Caco-2 (cell line): Measurements from ENCODE around the gene TOM1. TPM values are rescaled to one million over a fixed set of nuclear protein-coding genes. Genes with fewer than 3 reads are reported as not detected.
A peak's percentile ranks its signal among the peaks of the same experiment; 100 is the strongest.

Experiments
- BruUV-seq: library from RNA; stranded (reverse); fragments of 400-500 nt; replicated peaks from 2 replicates; lab custom pipeline; 2021; lab: Mats Ljungman, UMichigan
- CTCF ChIA-PET: fragments of 300-600 bp; sonication (Branson Sonifier 250); formaldehyde crosslinking; loops from one replicate; lab custom pipeline; 2022; ENCODE audit warnings: antibody characterized with exemption; lab: Charles Lee
- POLR2A ChIA-PET: fragments of 300-600 bp; sonication (Branson Sonifier 250); formaldehyde crosslinking; loops from one replicate; lab custom pipeline; 2022; ENCODE audit warnings: antibody characterized with exemption; lab: Charles Lee
- DNase-seq, 2 experiments: peaks; one replicate each; pipeline versions ENCODE4 v3.0.0 to v3.0.0-alpha.2; 2020 to 2022
- H3K27me3 ChIP-seq: replicated peaks from 2 replicates; pipeline ENCODE4 v1.6.0; 2011; ENCODE audit warnings: low read length; ENCODE audit not compliant: control insufficient read depth, insufficient read depth
- H3K36me3 ChIP-seq: 2 replicates; pipeline ENCODE4 v1.5.1; 2011; ENCODE audit warnings: low read length; ENCODE audit not compliant: control insufficient read depth, insufficient read depth
- H3K4me1 ChIP-seq: fragments of 250-450 bp; sonication (Bioruptor Pico); 2 replicates; pipeline ENCODE4 v1.5.1; 2020; ENCODE audit warnings: mild to moderate bottlenecking
- H3K4me3 ChIP-seq: 2 replicates; pipeline ENCODE4 v1.5.1; 2011; ENCODE audit warnings: low read depth, mild to moderate bottlenecking, control low read depth, low read length
- H3K9me3 ChIP-seq: fragments of 250-450 bp; sonication (Bioruptor Pico); 2 replicates; pipeline ENCODE4 v1.5.1; 2020; ENCODE audit warnings: mild to moderate bottlenecking, moderate library complexity
- H3K27ac Mint-ChIP-seq: one replicate; pipeline ENCODE4 v1.8.0; 2022; ENCODE audit warnings: mixed read lengths; ENCODE audit not compliant: unreplicated experiment
- H3K27me3 Mint-ChIP-seq: one replicate; pipeline ENCODE4 v1.8.0; 2022; ENCODE audit warnings: mixed read lengths; ENCODE audit not compliant: insufficient read depth, unreplicated experiment
- H3K36me3 Mint-ChIP-seq: one replicate; pipeline ENCODE4 v1.8.0; 2022; ENCODE audit warnings: mild to moderate bottlenecking, mixed read lengths; ENCODE audit not compliant: insufficient read depth, unreplicated experiment
- H3K4me1 Mint-ChIP-seq: one replicate; pipeline ENCODE4 v1.8.0; 2022; ENCODE audit warnings: low read depth, mixed read lengths; ENCODE audit not compliant: unreplicated experiment
- H3K4me3 Mint-ChIP-seq: one replicate; pipeline ENCODE4 v1.8.0; 2022; ENCODE audit warnings: mild to moderate bottlenecking, moderate library complexity, mixed read lengths; ENCODE audit not compliant: unreplicated experiment
- H3K9me3 Mint-ChIP-seq: one replicate; pipeline ENCODE4 v1.8.0; 2022; ENCODE audit warnings: mixed read lengths; ENCODE audit not compliant: unreplicated experiment
- intact Hi-C: fragments of 100-400 bp; cut with micrococcal nuclease; formaldehyde crosslinking; loops from one replicate; pipeline ENCODE4 v1.10.0; 2022; ENCODE audit not compliant: unreplicated experiment
- total RNA-seq: library from RNA; stranded (reverse); gene quantifications from 2 replicates; pipeline ENCODE4 v1.2.3, GENCODE V29; 2022
- TF ChIP-seq, protein P1 (sequence below), 2 experiments: fragments of 200-600 bp in 1 of 2; IDR thresholded peaks; 1 replicate in 1 of 2; 2 replicates in 1 of 2; pipeline versions ENCODE4 v1.5.1 to v1.8.0; 2011 to 2022; ENCODE audit warnings: antibody characterized with exemption in 1 of 2, control low read depth in 1 of 2, inconsistent platforms in 1 of 2, low read depth in 1 of 2, low read length in 1 of 2, mild to moderate bottlenecking in 1 of 2, moderate library complexity in 1 of 2; ENCODE audit not compliant: insufficient read depth in 1 of 2, severe bottlenecking in 1 of 2, unreplicated experiment in 1 of 2

Gene TOM1
- total RNA-seq, 1 experiment from 2014 or later: 47.4 TPM

DNA sequence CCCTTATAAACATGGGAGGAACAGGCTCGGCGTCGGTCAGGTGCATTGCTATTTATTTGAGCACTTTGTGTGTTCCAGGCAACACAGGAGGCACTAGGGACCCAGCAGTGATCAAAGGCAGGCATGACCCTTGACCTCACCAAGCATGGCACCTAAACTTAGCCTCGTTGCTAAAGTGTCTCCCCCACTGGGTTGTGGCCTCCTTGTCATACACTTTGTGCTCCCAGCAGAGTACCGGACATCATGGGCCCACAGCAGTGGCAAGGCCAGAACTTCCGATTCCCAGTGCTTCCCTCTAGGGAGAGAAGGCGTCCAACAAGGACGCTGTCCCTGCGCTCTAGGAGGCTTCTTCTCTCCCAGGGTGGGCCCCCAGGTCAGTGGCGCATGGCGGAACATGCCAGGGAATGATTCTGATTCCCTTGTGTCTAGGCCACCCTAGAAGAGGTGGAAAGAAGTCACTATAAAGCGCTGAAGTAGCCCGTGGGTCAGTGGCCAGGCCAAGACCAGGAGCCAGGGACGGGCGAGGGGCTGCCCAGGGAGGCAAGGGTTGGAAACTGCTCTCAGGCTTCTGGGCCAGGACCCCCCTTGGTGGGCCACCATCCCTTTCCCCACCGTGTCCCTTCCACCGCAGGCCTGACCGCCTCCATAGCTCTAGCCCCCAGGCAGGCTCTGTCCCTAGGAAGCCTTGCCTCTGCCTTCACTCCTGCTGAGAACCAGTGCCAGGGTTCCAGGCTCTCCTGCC lies 19.7 kb downstream of the TOM1 start:
- no TSS peak for BruUV-seq
- no peak overlapping the region for H3K4me3 Mint-ChIP-seq
- H3K36me3 Mint-ChIP-seq: peaks cover 16% of the 10 kb centered on the region
- ChIA-PET CTCF (no interaction called here), POLR2A (no interaction called here)
- intact Hi-C loops: no loop called here
- H3K27me3 Mint-ChIP-seq: no peaks in the 10 kb centered on the region
- no peaks in the 10 kb centered on the region for H3K4me1 Mint-ChIP-seq
- no peaks in the 10 kb centered on the region for H3K9me3 Mint-ChIP-seq
- TF ChIP-seq, protein P1, sequence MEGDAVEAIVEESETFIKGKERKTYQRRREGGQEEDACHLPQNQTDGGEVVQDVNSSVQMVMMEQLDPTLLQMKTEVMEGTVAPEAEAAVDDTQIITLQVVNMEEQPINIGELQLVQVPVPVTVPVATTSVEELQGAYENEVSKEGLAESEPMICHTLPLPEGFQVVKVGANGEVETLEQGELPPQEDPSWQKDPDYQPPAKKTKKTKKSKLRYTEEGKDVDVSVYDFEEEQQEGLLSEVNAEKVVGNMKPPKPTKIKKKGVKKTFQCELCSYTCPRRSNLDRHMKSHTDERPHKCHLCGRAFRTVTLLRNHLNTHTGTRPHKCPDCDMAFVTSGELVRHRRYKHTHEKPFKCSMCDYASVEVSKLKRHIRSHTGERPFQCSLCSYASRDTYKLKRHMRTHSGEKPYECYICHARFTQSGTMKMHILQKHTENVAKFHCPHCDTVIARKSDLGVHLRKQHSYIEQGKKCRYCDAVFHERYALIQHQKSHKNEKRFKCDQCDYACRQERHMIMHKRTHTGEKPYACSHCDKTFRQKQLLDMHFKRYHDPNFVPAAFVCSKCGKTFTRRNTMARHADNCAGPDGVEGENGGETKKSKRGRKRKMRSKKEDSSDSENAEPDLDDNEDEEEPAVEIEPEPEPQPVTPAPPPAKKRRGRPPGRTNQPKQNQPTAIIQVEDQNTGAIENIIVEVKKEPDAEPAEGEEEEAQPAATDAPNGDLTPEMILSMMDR (IDR thresholded peaks at IDR 0.05; ENCODE audit: insufficient read depth in 1 of 2, low read depth in 1 of 2, low read length in 1 of 2, severe bottlenecking in 1 of 2, unreplicated experiment in 1 of 2): no peak
- peaks cover 1% of the 10 kb centered on the region; the same call in 1 of the 2 replicates for H3K36me3 ChIP-seq
- H3K27me3 ChIP-seq: no peaks in the 10 kb centered on the region
- H3K9me3 ChIP-seq: no peaks in the 10 kb centered on the region
- DNase-seq: peak in 1 of 2 experiments; percentile 23
- H3K4me3 ChIP-seq: no peak overlapping the region
- H3K27ac Mint-ChIP-seq: no peak overlapping the region
- no peaks in the 10 kb centered on the region for H3K4me1 ChIP-seq

DNA sequence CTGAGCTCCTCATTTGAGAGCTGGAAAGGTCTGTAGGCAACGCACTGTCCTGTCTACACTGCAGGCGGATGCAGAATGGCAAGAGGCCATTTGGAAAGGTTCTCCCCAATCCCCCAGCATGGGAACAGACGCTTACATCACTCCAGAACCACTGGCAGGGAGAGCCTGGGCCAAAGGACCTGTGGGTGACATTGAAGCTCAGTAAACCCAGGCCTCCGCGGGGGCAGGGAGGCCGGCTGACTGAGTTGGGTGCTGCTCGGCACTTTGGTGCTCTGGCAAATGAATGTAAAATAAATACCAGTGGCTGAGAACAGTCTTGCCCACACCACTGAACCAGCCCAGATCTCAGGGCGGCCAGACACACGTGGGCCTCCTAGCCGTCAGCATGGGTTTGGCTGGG lies 22.4 kb downstream of the TOM1 start:
- POLR2A ChIA-PET: no interaction called here
- H3K36me3 ChIP-seq: peaks cover 2% of the 10 kb centered on the region
- no TSS peak for BruUV-seq
- no peaks in the 10 kb centered on the region for H3K27me3 ChIP-seq
- Mint-ChIP-seq H3K36me3 (peaks cover 26% of the 10 kb centered on the region), H3K4me3 (no peak overlapping the region), H3K27ac (no peak overlapping the region), H3K9me3 (no peaks in the 10 kb centered on the region), H3K27me3 (no peaks in the 10 kb centered on the region), H3K4me1 (no peaks in the 10 kb centered on the region)
- intact Hi-C loops: no loop called here
- TF ChIP-seq, protein P1 (IDR thresholded peaks at IDR 0.05; ENCODE audit: insufficient read depth in 1 of 2, low read depth in 1 of 2, low read length in 1 of 2, severe bottlenecking in 1 of 2, unreplicated experiment in 1 of 2): no peak
- no peak for DNase-seq
- no peaks in the 10 kb centered on the region for H3K4me1 ChIP-seq
- CTCF ChIA-PET: no interaction called here
- no peaks in the 10 kb centered on the region for H3K9me3 ChIP-seq
- H3K4me3 ChIP-seq: no peak overlapping the region

DNA sequence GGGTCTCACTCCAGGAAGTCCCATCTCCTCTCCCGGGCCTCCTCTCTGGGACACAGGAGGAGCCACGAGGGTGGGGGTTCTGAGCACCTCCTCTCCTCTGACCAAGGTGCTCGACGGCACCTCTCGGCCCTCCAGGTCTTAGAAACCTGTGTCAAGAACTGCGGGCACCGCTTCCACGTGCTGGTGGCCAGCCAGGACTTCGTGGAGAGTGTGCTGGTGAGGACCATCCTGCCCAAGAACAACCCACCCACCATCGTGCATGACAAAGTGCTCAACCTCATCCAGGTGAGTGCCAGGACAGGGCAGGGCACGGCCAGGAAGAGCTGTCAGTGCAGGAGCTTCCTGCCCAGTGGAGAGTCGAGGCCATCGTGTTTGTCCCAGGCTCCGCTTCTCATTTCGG lies 23.2 kb downstream of the TOM1 start:
- no peak overlapping the region for H3K27ac Mint-ChIP-seq
- no peak for DNase-seq
- no peaks in the 10 kb centered on the region for H3K27me3 Mint-ChIP-seq
- Histone ChIP-seq H3K4me1 (no peaks in the 10 kb centered on the region), H3K36me3 (peaks cover 4% of the 10 kb centered on the region), H3K4me3 (no peak overlapping the region), H3K27me3 (no peaks in the 10 kb centered on the region), H3K9me3 (no peaks in the 10 kb centered on the region)
- POLR2A ChIA-PET: no interaction called here
- intact Hi-C loops: no loop called here
- CTCF ChIA-PET: no interaction called here
- H3K4me1 Mint-ChIP-seq: no peaks in the 10 kb centered on the region
- TF ChIP-seq, protein P1 (IDR thresholded peaks at IDR 0.05; ENCODE audit: insufficient read depth in 1 of 2, low read depth in 1 of 2, low read length in 1 of 2, severe bottlenecking in 1 of 2, unreplicated experiment in 1 of 2): no peak
- BruUV-seq: no TSS peak
- no peaks in the 10 kb centered on the region for H3K9me3 Mint-ChIP-seq
- H3K4me3 Mint-ChIP-seq: no peak overlapping the region
- peaks cover 25% of the 10 kb centered on the region for H3K36me3 Mint-ChIP-seq
